Upper lobe of left lung (tissue), 4 donors: ENCODE measurements around the gene GTF3C5.

ENCODE experiments used
- POLR2A ChIP-seq, 4 donors: fragments of 450-650 bp; IDR thresholded peaks; one replicate each; pipeline ENCODE4 v1.5.1; 2016 to 2017; ENCODE audit warnings: antibody characterized with exemption in 4 of 4, mild to moderate bottlenecking in 2 of 4
- TF ChIP-seq, protein P1 (sequence below), 6 experiments: fragments of 450-650 bp in 4 of 6; fragments of 200-600 bp in 2 of 6; sonication (generic) in 2 of 6; IDR thresholded peaks; one replicate each; pipeline ENCODE4 v1.5.1; 2016 to 2019; ENCODE audit warnings: antibody characterized with exemption in 6 of 6

DNA sequence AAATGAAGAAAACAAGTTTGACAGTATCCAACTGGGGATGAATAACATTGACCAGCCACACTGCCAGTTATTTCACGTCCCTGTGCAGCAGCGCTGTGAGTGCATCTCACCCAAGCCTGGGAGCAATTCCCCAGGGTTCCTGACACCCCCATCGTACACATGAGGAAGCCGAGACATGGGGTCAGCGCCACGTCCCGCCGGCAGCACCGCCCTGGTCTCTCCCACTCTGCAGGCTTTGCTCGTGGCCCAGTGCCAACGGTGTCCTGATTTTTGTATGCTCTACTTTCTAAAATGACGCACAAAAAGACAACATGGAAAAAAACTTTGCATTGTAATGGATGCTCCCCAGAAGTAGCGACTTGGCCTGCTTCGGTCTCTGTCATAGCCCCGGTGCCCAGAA is 14.3 kb downstream of the GTF3C5 start:
- TF ChIP-seq, protein P1, sequence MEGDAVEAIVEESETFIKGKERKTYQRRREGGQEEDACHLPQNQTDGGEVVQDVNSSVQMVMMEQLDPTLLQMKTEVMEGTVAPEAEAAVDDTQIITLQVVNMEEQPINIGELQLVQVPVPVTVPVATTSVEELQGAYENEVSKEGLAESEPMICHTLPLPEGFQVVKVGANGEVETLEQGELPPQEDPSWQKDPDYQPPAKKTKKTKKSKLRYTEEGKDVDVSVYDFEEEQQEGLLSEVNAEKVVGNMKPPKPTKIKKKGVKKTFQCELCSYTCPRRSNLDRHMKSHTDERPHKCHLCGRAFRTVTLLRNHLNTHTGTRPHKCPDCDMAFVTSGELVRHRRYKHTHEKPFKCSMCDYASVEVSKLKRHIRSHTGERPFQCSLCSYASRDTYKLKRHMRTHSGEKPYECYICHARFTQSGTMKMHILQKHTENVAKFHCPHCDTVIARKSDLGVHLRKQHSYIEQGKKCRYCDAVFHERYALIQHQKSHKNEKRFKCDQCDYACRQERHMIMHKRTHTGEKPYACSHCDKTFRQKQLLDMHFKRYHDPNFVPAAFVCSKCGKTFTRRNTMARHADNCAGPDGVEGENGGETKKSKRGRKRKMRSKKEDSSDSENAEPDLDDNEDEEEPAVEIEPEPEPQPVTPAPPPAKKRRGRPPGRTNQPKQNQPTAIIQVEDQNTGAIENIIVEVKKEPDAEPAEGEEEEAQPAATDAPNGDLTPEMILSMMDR (IDR thresholded peaks at IDR 0.05), result no peak
- TF ChIP-seq POLR2A (IDR thresholded peaks at IDR 0.05), result no peak
